Measurements from ENCODE around the gene HLA-DMB.

- no peak for TF ChIP-seq CTCF (IDR thresholded peaks at IDR 0.05; ENCODE audit: insufficient read depth, low read length)
- TF ChIP-seq POLR2AphosphoS5 (IDR thresholded peaks at IDR 0.05; ENCODE audit: low read depth): no peak
- TF ChIP-seq, protein P1, sequence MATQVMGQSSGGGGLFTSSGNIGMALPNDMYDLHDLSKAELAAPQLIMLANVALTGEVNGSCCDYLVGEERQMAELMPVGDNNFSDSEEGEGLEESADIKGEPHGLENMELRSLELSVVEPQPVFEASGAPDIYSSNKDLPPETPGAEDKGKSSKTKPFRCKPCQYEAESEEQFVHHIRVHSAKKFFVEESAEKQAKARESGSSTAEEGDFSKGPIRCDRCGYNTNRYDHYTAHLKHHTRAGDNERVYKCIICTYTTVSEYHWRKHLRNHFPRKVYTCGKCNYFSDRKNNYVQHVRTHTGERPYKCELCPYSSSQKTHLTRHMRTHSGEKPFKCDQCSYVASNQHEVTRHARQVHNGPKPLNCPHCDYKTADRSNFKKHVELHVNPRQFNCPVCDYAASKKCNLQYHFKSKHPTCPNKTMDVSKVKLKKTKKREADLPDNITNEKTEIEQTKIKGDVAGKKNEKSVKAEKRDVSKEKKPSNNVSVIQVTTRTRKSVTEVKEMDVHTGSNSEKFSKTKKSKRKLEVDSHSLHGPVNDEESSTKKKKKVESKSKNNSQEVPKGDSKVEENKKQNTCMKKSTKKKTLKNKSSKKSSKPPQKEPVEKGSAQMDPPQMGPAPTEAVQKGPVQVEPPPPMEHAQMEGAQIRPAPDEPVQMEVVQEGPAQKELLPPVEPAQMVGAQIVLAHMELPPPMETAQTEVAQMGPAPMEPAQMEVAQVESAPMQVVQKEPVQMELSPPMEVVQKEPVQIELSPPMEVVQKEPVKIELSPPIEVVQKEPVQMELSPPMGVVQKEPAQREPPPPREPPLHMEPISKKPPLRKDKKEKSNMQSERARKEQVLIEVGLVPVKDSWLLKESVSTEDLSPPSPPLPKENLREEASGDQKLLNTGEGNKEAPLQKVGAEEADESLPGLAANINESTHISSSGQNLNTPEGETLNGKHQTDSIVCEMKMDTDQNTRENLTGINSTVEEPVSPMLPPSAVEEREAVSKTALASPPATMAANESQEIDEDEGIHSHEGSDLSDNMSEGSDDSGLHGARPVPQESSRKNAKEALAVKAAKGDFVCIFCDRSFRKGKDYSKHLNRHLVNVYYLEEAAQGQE (IDR thresholded peaks at IDR 0.05; ENCODE audit: insufficient replicate concordance, low read depth): no peak
Observed at GRCh38 chr6:32953775-32954174, 12.9 kb upstream of the HLA-DMB start.
